Naive thymus-derived CD8-positive, alpha-beta T cell (primary cell): ENCODE results near the gene WDR41. TPM values are rescaled to one million over a fixed set of nuclear protein-coding genes. Genes with fewer than 3 reads are reported as not detected.

Experiments used
- ATAC-seq, 2 donors: fragments of 150-1000 bp; cut with Tn5 transposase in 1 of 2; sonication (Bioruptor Pico), chemical (Tn5 transposase) in 1 of 2; 1 replicate in 1 of 2; 2 replicates in 1 of 2; pipeline ENCODE4 v1.10.0; 2021; ENCODE audit warnings: mild to moderate bottlenecking in 2 of 2, moderate library complexity in 2 of 2
- POLR2A ChIA-PET: fragments of 350-600 bp; sonication (Branson Sonifier 250); formaldehyde crosslinking; loops from one replicate; lab custom pipeline; 2021; ENCODE audit warnings: antibody characterized with exemption; lab: Charles Lee
- DNase-seq, 10 donors: peaks; one replicate each; pipeline versions ENCODE4 v3.0.0 to v3.0.0-alpha.2; 2020 to 2022
- H3K27ac Mint-ChIP-seq, 10 donors: one replicate each; pipeline ENCODE4 v1.8.0; 2020 to 2022; ENCODE audit warnings: mild to moderate bottlenecking in 10 of 10, mixed read lengths in 10 of 10, moderate library complexity in 4 of 10, inconsistent platforms in 1 of 10
- H3K27me3 Mint-ChIP-seq, 5 donors: one replicate each; pipeline ENCODE4 v1.8.0; 2021 to 2022; ENCODE audit warnings: mixed read lengths in 5 of 5
- H3K36me3 Mint-ChIP-seq, 3 donors: one replicate each; pipeline ENCODE4 v1.8.0; 2020 to 2022; ENCODE audit warnings: mixed read lengths in 3 of 3, mild to moderate bottlenecking in 2 of 3, inconsistent platforms in 1 of 3
- H3K4me1 Mint-ChIP-seq, 4 donors: one replicate each; pipeline ENCODE4 v1.8.0; 2021 to 2022; ENCODE audit warnings: mixed read lengths in 4 of 4
- H3K4me3 Mint-ChIP-seq, 10 donors: one replicate each; pipeline ENCODE4 v1.8.0; 2020 to 2022; ENCODE audit warnings: mild to moderate bottlenecking in 10 of 10, mixed read lengths in 10 of 10, moderate library complexity in 6 of 10, inconsistent platforms in 1 of 10
- H3K9me3 Mint-ChIP-seq, 9 donors: one replicate each; pipeline ENCODE4 v1.8.0; 2020 to 2022; ENCODE audit warnings: mixed read lengths in 9 of 9, mild to moderate bottlenecking in 3 of 9, inconsistent platforms in 1 of 9, moderate library complexity in 1 of 9
- polyA plus RNA-seq, 3 donors: library from polyadenylated mRNA; unstranded; fragments of 300-500 nt; fragmentation: Illumina TruSeq; gene quantifications; one replicate each; pipeline ENCODE4 v1.2.3, GENCODE V29; 2021
- total RNA-seq, 8 experiments: library from RNA in 2 of 8; stranded (reverse) in 2 of 8; gene quantifications; one replicate each; pipeline ENCODE4 v1.2.3 and lab custom pipeline; 2021 to 2026

WDR41 gene
- total and polyA plus RNA-seq, 5 experiments from 2014 or later, result 13.5 to 21.9 (median 15.5) TPM

- Mint-ChIP-seq H3K4me1 (no peaks in the 10 kb centered on the region), H3K36me3 (peaks cover 0 to 5% (median 4%) of the 10 kb centered on the region in 3 donors)
- POLR2A ChIA-PET, result no interaction called here
Measured at GRCh38 chr5:77420940-77421339, 71.2 kb downstream of the WDR41 start.

GRCh38 chr5:77419644-77420582 is 72.2 kb downstream of the WDR41 start:
- H3K4me1 Mint-ChIP-seq, result no peaks in the 10 kb centered on the region
- no peak overlapping the region for H3K4me3 Mint-ChIP-seq
- peaks cover 0 to 2% (median 0%) of the 10 kb centered on the region in 9 donors for H3K9me3 Mint-ChIP-seq
- H3K36me3 Mint-ChIP-seq, result peaks cover 0 to 3% (median under 1%) of the 10 kb centered on the region in 3 donors
- no peak overlapping the region for H3K27ac Mint-ChIP-seq
- DNase-seq, result no peak
- peaks cover 2 to 24% (median 12%) of the 10 kb centered on the region in 5 donors for H3K27me3 Mint-ChIP-seq
- ATAC-seq, result no peak
- POLR2A ChIA-PET, result no interaction called here

More at GRCh38 chr5:77420940-77421339, 71.2 kb downstream of the WDR41 start:
- Mint-ChIP-seq H3K27ac (no peak overlapping the region), H3K9me3 (peaks cover 0 to 2% (median 0%) of the 10 kb centered on the region in 9 donors), H3K27me3 (peaks cover 2 to 19% (median 8%) of the 10 kb centered on the region in 5 donors), H3K4me3 (no peak overlapping the region)
- ATAC-seq (no peak), DNase-seq (no peak)

GRCh38 chr5:77418601-77419581 is 73.2 kb downstream of the WDR41 start:
- DNase-seq, result no peak
- peaks cover 0 to 2% (median 0%) of the 10 kb centered on the region in 9 donors for H3K9me3 Mint-ChIP-seq
- H3K4me3 Mint-ChIP-seq, result no peak overlapping the region
- H3K27ac Mint-ChIP-seq, result no peak overlapping the region
- peaks cover 2 to 24% (median 13%) of the 10 kb centered on the region in 5 donors for H3K27me3 Mint-ChIP-seq
- POLR2A ChIA-PET, result no interaction called here
- no peak for ATAC-seq
- H3K4me1 Mint-ChIP-seq, result no peaks in the 10 kb centered on the region
- peaks cover 0 to 3% (median 0%) of the 10 kb centered on the region in 3 donors for H3K36me3 Mint-ChIP-seq

GRCh38 chr5:77418162-77418561 is 74.0 kb downstream of the WDR41 start:
- H3K4me3 Mint-ChIP-seq, result no peak overlapping the region
- no peak for DNase-seq

GRCh38 chr5:77413049-77413448 is 79.1 kb downstream of the WDR41 start:
- Mint-ChIP-seq H3K27me3 (peaks cover 4 to 24% (median 13%) of the 10 kb centered on the region in 5 donors), H3K9me3 (no peaks in the 10 kb centered on the region), H3K27ac (no peak overlapping the region), H3K4me1 (no peaks in the 10 kb centered on the region), H3K36me3 (no peaks in the 10 kb centered on the region), H3K4me3 (no peak overlapping the region)
- no peak for DNase-seq
- POLR2A ChIA-PET, result no interaction called here
- ATAC-seq, result no peak

More at GRCh38 chr5:77418162-77418561, 74.0 kb downstream of the WDR41 start:
- Mint-ChIP-seq H3K9me3 (peaks cover 0 to 2% (median 0%) of the 10 kb centered on the region in 9 donors), H3K4me1 (no peaks in the 10 kb centered on the region), H3K27me3 (peaks cover 2 to 24% (median 13%) of the 10 kb centered on the region in 5 donors), H3K36me3 (peaks cover 0 to 3% (median 0%) of the 10 kb centered on the region in 3 donors), H3K27ac (no peak overlapping the region)
- POLR2A ChIA-PET, result no interaction called here
- ATAC-seq, result no peak

GRCh38 chr5:77409870-77410621 is 82.1 kb downstream of the WDR41 start:
- DNase-seq (no peak), ATAC-seq (peak in 1 of 2 donors; percentile 16)
- H3K4me3 Mint-ChIP-seq, result no peak overlapping the region
- peaks cover 3 to 16% (median 10%) of the 10 kb centered on the region in 5 donors for H3K27me3 Mint-ChIP-seq
- no peaks in the 10 kb centered on the region for H3K9me3 Mint-ChIP-seq
- H3K36me3 Mint-ChIP-seq, result no peaks in the 10 kb centered on the region
- H3K4me1 Mint-ChIP-seq, result no peaks in the 10 kb centered on the region
- H3K27ac Mint-ChIP-seq, result no peak overlapping the region
- POLR2A ChIA-PET, result no interaction called here

GRCh38 chr5:77407152-77407551 is 85.0 kb downstream of the WDR41 start:
- Mint-ChIP-seq H3K36me3 (no peaks in the 10 kb centered on the region), H3K4me3 (no peak overlapping the region), H3K9me3 (no peaks in the 10 kb centered on the region), H3K27ac (peak overlapping the region in 1 of 10 donors; percentile 0), H3K4me1 (no peaks in the 10 kb centered on the region), H3K27me3 (peaks cover 3 to 16% (median 7%) of the 10 kb centered on the region in 5 donors)
- DNase-seq (no peak), ATAC-seq (no peak)
- POLR2A ChIA-PET, result no interaction called here

GRCh38 chr5:77402796-77403195 is 89.3 kb downstream of the WDR41 start:
- Mint-ChIP-seq H3K9me3 (no peaks in the 10 kb centered on the region), H3K4me3 (no peak overlapping the region), H3K27me3 (peaks cover 2 to 16% (median 5%) of the 10 kb centered on the region in 5 donors), H3K4me1 (no peaks in the 10 kb centered on the region), H3K36me3 (no peaks in the 10 kb centered on the region), H3K27ac (no peak overlapping the region)
- POLR2A ChIA-PET, result no interaction called here
- ATAC-seq, result no peak
- no peak for DNase-seq

- H3K4me3 Mint-ChIP-seq, result no peak overlapping the region
- POLR2A ChIA-PET, result no interaction called here
- ATAC-seq (no peak), DNase-seq (no peak)
- peaks cover 0 to 7% (median 3%) of the 10 kb centered on the region in 5 donors for H3K27me3 Mint-ChIP-seq
- H3K4me1 Mint-ChIP-seq, result no peaks in the 10 kb centered on the region
- no peaks in the 10 kb centered on the region for H3K36me3 Mint-ChIP-seq
- H3K9me3 Mint-ChIP-seq, result no peaks in the 10 kb centered on the region
- H3K27ac Mint-ChIP-seq, result no peak overlapping the region
Measured at GRCh38 chr5:77400645-77401044, 91.5 kb downstream of the WDR41 start.

GRCh38 chr5:77398896-77399295 is 93.2 kb downstream of the WDR41 start:
- Mint-ChIP-seq H3K4me3 (no peak overlapping the region), H3K27me3 (no peaks in the 10 kb centered on the region), H3K4me1 (no peaks in the 10 kb centered on the region), H3K9me3 (no peaks in the 10 kb centered on the region), H3K27ac (no peak overlapping the region), H3K36me3 (no peaks in the 10 kb centered on the region)
- POLR2A ChIA-PET, result no interaction called here
- DNase-seq, result no peak
- ATAC-seq, result no peak

GRCh38 chr5:77398458-77398857 is 93.7 kb downstream of the WDR41 start:
- H3K36me3 Mint-ChIP-seq, result no peaks in the 10 kb centered on the region
- H3K4me1 Mint-ChIP-seq, result no peaks in the 10 kb centered on the region
- no peaks in the 10 kb centered on the region for H3K27me3 Mint-ChIP-seq
- H3K27ac Mint-ChIP-seq, result no peak overlapping the region
- no peak overlapping the region for H3K4me3 Mint-ChIP-seq
- DNase-seq (no peak), ATAC-seq (no peak)
- POLR2A ChIA-PET, result no interaction called here
- H3K9me3 Mint-ChIP-seq, result no peaks in the 10 kb centered on the region

GRCh38 chr5:77397686-77398292 is 94.3 kb downstream of the WDR41 start:
- POLR2A ChIA-PET, result no interaction called here
- Mint-ChIP-seq H3K4me3 (no peak overlapping the region), H3K27me3 (no peaks in the 10 kb centered on the region), H3K9me3 (no peaks in the 10 kb centered on the region), H3K36me3 (no peaks in the 10 kb centered on the region), H3K27ac (no peak overlapping the region), H3K4me1 (no peaks in the 10 kb centered on the region)
- no peak for ATAC-seq
- DNase-seq, result no peak
